Breast epithelium (tissue), 3 donors: ENCODE results near the gene NT5DC1.

Source experiments
- POLR2AphosphoS5 ChIP-seq, 3 donors: sonication (generic); formaldehyde crosslinking; IDR thresholded peaks; one replicate each; pipeline ENCODE4 v1.6.1; 2017; ENCODE audit warnings: antibody characterized with exemption in 3 of 3
- TF ChIP-seq, protein P1 (sequence below), 3 donors: fragments of 450-650 bp; IDR thresholded peaks; one replicate each; pipeline ENCODE4 v1.5.1; 2016 to 2017; ENCODE audit warnings: antibody characterized with exemption in 3 of 3, mild to moderate bottlenecking in 3 of 3, moderate library complexity in 3 of 3

DNA sequence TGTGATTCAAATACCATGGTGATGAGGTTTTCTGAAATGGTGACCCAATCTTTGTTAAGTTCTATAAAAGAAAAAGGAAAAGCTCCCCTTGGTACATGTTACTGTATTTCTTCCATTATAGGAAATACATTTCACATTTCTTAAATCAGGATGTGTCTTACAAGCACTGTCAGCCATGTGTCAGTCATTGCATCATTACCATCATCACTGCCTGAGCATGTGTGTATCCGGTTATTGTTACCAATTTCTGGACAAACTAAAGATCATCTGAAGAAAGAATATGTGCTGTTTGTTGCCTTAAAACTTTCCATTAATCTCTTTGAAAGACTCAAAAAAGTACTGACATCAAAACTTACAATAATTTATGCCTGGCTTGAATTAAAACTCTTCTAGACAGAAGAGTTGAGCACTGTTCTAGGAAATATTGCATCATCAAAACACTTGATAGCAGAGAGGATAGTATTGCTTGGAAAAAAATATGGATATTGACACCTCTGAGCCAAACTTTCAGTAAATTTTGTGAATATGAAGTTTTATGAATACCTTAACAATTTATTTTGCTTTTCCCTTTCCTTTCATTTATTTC lies 186.2 kb downstream of the NT5DC1 start:
- TF ChIP-seq, protein P1, sequence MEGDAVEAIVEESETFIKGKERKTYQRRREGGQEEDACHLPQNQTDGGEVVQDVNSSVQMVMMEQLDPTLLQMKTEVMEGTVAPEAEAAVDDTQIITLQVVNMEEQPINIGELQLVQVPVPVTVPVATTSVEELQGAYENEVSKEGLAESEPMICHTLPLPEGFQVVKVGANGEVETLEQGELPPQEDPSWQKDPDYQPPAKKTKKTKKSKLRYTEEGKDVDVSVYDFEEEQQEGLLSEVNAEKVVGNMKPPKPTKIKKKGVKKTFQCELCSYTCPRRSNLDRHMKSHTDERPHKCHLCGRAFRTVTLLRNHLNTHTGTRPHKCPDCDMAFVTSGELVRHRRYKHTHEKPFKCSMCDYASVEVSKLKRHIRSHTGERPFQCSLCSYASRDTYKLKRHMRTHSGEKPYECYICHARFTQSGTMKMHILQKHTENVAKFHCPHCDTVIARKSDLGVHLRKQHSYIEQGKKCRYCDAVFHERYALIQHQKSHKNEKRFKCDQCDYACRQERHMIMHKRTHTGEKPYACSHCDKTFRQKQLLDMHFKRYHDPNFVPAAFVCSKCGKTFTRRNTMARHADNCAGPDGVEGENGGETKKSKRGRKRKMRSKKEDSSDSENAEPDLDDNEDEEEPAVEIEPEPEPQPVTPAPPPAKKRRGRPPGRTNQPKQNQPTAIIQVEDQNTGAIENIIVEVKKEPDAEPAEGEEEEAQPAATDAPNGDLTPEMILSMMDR (IDR thresholded peaks at IDR 0.05): no peak
- TF ChIP-seq POLR2AphosphoS5 (IDR thresholded peaks at IDR 0.05): no peak
